Stimulated activated naive CD4-positive, alpha-beta T cell treated with Interleukin-2 at 50 U/mL for 16 hours (primary cell): ENCODE data around the gene AKT1.
A peak's percentile ranks its signal among the peaks of the same experiment; 100 is the strongest.
"Not testable (repeated sequence)": the region's sequence is repeated elsewhere in the genome, so short reads cannot be mapped to it uniquely, and the experiment has no call there.

Experiments
- DNase-seq: peaks from one replicate; lab custom pipeline; 2025; lab: John Stamatoyannopoulos, UW

Gene AKT1

DNA sequence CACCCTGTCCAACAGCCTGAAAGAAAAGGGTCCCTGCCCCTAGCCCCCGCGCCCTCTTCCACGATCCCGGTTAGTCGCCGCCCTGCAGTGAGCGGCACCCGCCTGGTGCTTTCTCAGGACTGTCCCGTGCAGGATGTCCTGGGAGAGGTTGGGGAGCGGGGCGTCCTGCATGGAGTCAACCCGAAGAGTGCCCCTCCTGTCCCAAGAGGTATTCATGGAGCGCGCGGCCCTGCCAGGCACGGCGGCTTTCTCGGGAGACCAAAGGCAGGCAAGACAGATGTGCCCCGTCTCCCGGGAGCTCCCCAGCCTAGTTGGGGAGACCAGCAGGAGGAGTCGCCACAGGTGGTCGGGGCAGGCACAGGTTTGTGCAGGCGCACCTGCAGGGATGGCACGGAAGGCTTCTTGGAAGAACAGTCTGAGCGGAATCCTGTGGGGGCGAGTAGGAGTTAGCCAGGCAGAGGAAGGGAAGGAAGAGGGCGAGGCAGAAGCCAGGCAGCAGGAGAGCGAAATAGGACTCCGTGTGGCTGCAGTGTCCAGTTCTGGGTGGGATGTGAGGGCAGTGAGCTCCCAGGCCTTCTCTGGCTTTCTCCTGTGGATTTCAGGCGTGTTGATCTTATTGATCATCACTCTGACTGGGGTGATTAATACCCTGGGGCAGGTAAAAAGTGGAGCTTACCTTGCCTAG is 41.9 kb downstream of the AKT1 start:
- DNase-seq = no peak

DNA sequence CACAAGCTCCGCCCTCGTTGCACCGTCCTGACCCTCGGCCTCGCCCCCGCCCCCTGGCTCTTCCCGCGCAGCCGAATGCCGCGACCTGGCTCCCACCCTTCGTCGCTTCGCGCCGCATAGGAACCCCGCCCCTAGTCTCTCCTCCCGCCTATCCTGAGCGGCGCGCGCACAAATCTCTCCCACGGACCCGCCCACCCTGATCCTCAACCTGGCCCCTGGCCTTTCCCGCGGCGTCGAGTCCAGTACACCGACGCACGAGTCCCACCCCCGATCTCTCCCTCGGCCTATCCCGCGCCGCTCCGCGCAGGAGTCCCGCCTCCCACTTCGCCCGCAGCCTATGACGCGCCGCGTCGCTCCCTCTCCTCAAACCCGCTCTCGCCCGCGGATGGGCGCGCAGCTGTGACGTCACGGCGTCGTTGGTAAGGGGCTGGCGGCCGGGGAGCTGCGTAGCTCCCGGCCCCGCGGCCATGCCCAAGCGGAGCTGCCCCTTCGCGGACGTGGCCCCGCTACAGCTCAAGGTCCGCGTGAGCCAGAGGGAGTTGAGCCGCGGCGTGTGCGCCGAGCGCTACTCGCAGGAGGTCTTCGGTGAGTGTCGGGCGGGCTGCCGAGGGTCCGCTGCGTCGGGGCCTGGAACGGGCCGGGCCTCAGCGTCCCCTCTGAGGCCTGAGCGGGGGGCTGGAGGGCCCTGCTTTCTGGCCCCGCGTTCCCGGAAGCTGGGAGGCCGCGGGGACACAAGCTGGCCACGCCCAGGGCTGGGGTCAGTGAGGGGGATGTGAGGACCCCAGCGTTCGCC is 42.6 kb downstream of the AKT1 start, which contains the start of gene SIVA1:
SIVA1 (plus strand) TSS at position 413 of the 793 bp plus-strand sequence; CDS start at position 468, 55 bp downstream.
- peak; percentile 100 for DNase-seq

DNA sequence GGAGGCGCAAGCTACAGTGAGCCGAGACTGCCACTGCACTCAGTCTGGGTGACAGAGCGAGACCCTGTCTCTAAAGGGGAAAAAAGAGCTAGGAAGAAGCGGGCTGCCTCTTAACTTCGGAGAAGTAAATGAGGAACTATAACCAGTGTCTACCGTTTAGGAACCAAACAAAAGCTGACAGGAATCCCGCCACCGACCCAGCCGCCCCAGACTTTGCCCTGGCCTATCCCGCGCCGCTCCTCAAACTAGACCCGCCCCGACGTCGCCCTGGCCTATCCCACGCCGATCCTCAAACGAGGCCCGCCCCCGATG is 43.2 kb downstream of the AKT1 start:
- DNase-seq = no peak

- no peak for DNase-seq
These were observed 43.8 kb downstream of the AKT1 start for GRCh38 chr14:104751539-104752422.

- not testable (repeated sequence) for DNase-seq
These were observed 44.8 kb downstream of the AKT1 start for GRCh38 chr14:104750753-104751057.

- DNase-seq = no peak
These were observed 45.3 kb downstream of the AKT1 start for GRCh38 chr14:104750056-104750752.

DNA sequence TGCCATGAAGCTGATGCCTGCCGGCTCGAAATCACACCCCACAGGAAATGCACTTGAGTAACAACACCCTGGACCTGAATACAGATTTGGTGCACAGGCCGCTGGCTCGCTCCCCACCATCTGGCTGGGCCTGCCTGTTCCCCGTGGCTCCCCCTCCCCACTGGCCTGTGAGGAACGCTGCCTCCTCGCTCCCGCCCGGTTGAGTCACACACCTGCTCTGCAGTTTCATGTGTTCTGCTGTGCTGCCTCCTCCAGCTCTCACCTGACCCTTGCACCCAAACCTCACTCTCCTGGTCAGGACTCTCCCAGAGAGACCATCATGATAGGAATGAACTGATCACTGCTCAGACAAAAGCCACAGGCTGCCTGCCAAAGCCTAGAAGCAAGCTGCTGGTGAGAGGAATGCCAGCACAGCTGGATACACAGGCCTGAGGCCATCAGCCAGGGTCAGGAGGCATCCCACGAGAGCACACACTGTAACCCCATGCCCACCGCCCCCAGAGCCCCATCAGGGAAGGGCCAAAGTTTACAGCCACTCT is 46.4 kb downstream of the AKT1 start:
- DNase-seq = no peak

GRCh38 chr14:104747876-104748275 is 47.7 kb downstream of the AKT1 start:
- no peak for DNase-seq

- no peak for DNase-seq
These were observed 48.5 kb downstream of the AKT1 start for GRCh38 chr14:104746934-104747481.

DNA sequence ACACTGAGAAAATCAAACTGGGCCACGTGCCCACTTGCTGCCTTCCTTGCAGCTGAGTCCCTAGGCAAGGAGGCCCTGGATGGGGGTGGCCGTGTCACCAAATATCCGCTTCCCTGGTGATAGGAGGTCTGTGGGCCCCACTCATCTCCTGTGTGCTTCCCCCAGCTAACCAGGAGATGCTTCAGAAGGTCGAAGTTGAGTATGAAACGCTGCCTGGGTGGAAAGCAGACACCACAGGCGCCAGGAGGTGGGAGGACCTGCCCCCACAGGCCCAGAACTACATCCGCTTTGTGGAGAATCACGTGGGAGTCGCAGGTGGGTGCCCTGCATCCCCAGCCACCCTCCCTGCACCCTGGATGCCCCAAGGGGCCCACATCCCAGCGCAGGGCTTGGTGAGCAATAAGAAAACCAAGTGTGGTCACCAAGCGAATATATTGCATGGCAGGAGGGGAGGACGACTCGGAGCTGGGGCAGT is 49.4 kb downstream of the AKT1 start:
- peak; percentile 54 for DNase-seq

DNA sequence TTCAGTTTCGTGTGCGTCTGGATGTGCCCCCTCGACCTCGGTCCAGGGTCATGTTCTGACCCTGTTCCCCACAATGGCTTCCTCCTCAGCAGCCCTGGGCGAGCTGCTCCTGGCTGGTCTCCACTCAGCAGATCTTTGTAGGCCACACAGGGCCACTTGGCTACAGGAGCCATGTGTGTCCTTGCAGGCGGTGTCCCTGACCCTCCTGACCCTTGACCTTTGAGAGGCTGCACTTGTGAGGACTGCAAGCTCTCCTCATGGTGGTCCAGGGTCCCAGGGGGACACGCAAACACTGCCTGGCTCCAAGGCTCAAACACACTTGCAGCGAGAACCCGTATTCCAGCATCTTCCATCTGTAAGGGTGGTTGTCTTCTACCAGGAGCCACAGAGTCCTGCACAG is 50.1 kb downstream of the AKT1 start:
- DNase-seq = no peak

GRCh38 chr14:104744484-104744883 is 51.1 kb downstream of the AKT1 start:
- no peak for DNase-seq

DNA sequence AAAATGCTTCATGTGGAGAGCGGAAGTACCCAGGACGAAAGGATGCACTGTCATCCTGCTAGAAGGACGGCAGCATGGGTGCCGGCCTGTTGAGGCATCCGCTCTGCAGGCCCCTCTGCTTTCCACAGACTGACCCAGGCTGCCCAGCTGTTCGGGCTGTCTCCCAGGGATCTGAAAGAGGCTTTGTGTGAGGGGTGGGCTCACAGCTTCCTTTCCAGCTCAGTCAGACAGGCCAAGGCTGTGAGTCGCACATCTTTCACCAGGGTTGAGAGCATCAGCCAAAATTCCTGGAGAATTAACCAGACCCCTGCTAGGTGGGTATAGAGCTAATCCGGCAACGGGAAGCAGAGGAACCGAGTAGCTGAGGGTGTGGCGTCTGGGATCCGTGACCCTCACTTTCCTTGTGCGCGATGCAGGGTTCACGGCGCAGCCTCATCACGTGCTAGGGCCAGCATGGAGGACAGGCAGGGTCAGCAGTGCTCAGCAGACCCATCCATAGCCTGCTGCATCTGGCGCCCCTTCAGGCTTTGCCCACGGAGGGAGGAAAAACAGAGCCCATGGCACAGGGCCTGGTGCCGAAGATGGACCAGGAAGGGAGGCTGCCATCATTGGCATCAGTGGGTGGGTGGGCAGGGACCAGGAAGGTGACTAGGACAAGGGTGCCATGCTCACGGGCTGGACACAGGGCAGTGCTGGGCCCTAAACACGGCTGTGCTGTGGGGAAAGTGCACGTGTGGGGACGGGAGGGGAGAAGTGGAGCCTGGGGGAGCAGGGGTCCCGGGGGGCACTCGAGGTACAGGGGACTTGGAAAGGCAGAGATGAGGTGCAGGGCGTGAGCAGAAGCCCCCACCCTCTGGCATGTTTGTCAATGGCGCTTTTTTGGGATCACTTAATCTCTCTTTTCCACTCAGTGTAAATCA is 51.8 kb downstream of the AKT1 start:
- no peak for DNase-seq

DNA sequence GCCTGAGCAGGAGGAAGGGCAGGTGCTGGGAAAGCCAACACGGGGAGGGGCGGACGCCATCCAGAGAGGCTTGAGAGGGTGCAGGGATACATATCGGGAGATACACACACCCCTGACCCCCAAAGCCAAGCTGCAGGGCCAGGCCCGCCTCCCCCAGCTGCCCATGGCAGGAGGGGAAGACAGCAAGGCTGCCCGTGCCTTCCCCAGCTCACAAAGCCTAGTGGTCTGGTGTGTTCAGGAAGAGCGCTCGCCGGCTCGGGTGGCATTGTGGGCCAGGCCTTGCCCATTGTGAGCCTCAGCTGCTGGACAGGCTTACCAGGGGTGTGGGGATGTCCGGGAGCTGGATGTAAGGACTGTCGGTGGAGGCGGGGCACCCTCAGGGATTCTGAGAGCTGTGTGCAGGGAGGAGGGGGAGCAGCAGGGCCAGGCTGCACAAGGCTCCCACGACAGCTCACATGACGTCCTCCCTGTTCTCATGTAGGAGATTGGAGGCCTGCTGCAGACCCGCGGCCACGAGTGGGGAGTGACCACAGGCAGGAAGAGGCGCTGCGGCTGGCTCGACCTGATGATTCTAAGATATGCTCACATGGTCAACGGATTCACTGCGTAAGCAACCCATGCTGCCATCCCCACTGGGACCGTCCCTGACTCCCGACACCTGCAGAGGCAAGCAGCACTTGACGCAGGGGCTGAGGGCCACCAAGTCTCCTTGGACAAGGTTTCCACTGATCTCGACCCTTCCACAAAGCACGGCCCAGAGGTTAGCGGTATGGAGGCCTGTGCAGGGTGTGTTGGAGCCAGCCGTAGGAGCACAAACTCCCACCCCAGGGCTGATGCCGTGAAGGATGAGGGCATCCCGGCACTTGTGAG is 52.7 kb downstream of the AKT1 start:
- no peak for DNase-seq

- peak; percentile 10 for DNase-seq
These were observed 53.7 kb downstream of the AKT1 start for GRCh38 chr14:104741803-104742251.

- DNase-seq = no peak
These were observed 54.3 kb downstream of the AKT1 start for GRCh38 chr14:104741108-104741802.

DNA sequence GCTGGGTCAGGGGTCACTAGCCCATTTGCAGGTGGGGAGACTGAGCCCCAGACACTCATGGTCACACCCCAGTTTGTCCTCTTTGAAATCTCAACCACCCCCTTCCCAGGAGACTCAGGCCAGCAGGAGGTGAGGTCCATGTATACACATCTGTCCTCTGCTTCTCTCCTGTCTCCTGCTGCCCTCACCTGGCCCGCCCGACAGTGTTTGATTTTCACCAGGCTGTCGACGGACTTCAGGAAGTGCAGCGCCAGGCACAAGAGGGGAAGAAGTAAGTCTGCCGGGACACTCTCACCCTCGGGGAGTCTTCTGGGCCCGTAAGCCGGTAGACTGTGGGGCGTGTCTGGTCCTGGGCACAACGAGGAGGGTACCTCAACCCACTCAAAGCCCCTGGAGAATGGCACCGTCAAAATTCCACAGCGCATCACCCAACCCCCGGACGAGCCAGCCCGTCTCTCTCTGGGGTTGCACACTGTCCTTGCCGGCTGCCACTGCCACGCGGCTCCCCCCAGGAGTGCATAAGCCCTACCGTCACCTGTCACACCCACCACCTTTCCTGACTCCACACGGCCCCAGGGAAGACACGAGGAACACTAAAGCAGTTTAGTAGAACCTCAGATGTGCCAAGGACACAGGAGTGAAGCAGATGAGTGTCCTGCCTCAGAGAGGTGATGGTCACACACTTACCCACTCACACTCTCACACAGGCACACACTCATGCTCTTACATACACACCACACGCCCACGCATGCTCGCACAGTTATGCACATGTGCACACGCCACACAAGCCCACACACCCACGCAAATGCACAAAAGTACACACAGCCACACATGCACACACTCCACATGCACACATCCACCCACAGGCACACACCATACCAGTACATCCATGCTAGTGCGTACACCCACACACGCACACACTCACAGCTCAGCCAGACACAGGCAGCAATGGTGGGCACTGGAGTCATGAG is 55.7 kb downstream of the AKT1 start:
- no peak for DNase-seq
